Adipose tissue (tissue), 3 donors: ENCODE data around the gene VASH2. TPM values are rescaled to one million over a fixed set of nuclear protein-coding genes. Genes with fewer than 3 reads are reported as not detected.
"Not testable (repeated sequence)": the region's sequence is repeated elsewhere in the genome, so short reads cannot be mapped to it uniquely, and the experiment has no call there.

Experiments used
- H3K27ac ChIP-seq: one replicate; pipeline ENCODE4 v1.5.1; 2013; ENCODE audit warnings: low read depth, low read length
- WGBS, 3 donors: extraction: QIAGEN DNeasy Blood & Tissue Kit; methylation state at CpG; one replicate each; pipeline ENCODE4 v1.1.7; 2013; 5-methylcytosine and 5-hydroxymethylcytosine counted together
- polyA plus RNA-seq, 3 donors: library from polyadenylated mRNA; stranded (reverse); fragments of 200-250 nt; gene quantifications; one replicate each; pipeline ENCODE4 v1.2.3, GENCODE V29; 2013
- donor health status: healthy with polysubstance abuse.
- donor health status: Bipolar disorder and iron deficiency.
- donor health status: healthy.

The VASH2 gene
- polyA plus RNA-seq, 3 donors, result 0.07 to 5.2 (median 0.94) TPM

DNA sequence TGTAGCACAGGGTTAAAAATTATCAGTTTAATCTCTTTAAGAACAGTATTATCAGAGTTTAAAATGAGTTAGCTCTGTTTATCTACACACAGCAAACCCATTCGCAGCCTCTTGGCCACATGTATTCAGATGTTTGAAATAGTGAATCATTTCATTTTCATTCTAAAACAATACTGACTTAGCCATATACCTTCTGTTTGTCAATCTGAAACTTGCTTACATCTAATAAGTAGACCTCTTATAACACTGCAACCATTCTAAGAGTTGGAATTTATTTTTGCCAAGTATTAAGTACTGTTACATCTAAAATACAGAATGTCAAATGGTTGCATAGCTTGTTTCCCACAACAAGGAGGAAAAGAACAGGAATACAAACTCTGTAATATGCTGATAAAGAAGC lies 39.9 kb downstream of the VASH2 start:
- no peak overlapping the region for H3K27ac ChIP-seq
- WGBS, 3 donors, result 30 to 72% (median 70%) methylated on average over 1 of the region's 1 CpG

DNA sequence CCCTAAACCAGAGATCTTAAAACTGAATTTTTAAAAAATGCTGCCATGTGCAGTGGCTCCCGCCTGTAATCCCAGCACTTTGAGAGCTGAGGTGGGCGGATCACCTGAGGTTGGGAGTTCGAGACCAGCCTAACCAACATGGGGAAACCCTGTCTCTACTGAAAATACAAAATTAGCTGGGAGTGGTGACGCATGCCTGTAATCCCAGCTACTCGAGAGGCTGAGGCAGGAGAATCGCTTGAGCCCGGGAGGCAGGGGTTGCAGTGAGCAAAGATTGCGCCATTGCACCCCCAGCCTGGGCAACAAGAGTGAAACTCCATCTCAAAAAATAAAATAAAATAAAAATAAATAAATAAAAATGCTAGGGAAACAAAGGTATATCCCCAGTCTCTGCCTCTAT lies 43.6 kb downstream of the VASH2 start:
- not testable (repeated sequence) for H3K27ac ChIP-seq
- WGBS, 3 donors, result 94 to 95% (median 95%) methylated on average over 8 of the region's 8 CpGs

DNA sequence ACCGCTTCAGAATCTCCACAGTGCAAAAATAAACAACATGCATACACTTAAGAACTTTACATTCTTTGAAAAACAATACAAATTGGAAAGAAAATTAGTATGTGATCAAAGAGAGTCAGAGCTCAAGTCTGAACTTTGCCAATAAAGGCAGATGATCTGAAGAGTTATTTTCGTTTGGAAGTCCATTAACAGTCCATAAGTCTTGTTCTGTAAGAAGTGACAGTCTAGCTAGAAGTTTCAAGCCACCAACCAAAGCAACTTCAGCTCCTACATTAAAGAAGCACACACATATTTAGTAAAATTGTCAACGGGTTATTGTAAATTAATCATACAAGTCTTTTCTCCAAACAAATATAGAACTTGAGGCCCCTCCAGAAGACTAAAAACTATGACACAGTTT lies 44.6 kb downstream of the VASH2 start:
- 78 to 90% (median 86%) methylated on average over 3 of the region's 3 CpGs for WGBS, 3 donors
- H3K27ac ChIP-seq, result no peak overlapping the region

DNA sequence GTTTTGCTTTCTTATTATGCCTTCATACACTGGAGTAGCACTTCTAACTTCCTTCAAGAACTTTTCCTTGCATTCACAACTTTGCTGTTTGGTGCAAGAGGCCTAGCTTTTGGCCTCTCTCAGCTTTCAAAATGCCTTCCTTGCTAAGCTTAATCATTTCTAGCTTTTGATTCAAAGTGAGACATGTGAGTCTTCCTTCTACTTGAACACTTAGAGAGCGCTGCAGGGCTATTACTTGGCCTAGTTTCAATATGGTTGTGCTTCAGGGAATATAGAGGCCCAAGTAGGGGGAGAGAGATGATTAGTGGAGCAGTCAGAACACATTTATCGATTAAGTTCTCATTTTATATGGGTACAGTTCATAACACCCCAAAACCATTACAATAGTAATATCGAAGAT lies 52.9 kb downstream of the VASH2 start:
- H3K27ac ChIP-seq, result no peak overlapping the region
- 91 to 95% (median 91%) methylated on average over 3 of the region's 3 CpGs for WGBS, 3 donors

DNA sequence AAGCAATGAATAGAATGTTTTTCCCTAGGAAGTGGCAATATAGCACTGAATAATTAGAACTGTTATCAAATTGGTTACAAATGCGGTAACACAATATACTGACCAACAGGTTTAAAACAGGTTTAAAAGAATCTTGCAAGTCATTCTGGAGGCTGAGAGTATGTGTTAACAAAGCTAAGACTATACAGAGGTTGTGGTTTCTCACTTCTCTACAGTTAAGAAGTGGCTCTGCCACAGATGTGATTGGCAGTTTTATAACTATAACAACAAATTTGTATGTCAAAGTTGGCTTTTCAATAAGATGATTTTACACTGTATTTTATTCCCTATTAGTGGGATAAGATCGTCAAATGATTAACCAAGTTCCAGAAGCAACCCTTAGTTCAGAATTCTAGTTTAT lies 58.2 kb downstream of the VASH2 start:
- WGBS, 3 donors, result 74 to 92% (median 91%) methylated on average over 2 of the region's 2 CpGs
- no peak overlapping the region for H3K27ac ChIP-seq

DNA sequence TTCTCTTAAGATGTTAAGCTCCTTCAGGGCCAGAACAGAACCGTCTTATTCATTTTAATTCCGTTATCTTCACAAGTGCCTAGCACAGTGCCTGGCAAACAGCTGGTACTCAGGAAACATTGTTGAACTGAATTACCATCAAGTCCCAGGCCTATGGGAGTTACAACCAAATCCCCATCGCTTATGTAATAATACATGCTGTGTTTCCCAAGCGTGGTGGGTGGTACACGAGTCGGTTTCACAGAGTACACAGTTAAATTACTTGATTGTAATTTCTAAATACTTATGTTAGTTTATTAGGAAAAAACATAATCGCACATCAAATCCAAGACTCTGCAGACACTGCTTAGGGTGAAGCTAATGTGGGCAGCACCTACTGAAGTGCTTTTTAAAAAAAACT lies 64.3 kb downstream of the VASH2 start:
- H3K27ac ChIP-seq, result no peak overlapping the region
- 13 to 15% (median 13%) methylated on average over 7 of the region's 7 CpGs for WGBS, 3 donors

DNA sequence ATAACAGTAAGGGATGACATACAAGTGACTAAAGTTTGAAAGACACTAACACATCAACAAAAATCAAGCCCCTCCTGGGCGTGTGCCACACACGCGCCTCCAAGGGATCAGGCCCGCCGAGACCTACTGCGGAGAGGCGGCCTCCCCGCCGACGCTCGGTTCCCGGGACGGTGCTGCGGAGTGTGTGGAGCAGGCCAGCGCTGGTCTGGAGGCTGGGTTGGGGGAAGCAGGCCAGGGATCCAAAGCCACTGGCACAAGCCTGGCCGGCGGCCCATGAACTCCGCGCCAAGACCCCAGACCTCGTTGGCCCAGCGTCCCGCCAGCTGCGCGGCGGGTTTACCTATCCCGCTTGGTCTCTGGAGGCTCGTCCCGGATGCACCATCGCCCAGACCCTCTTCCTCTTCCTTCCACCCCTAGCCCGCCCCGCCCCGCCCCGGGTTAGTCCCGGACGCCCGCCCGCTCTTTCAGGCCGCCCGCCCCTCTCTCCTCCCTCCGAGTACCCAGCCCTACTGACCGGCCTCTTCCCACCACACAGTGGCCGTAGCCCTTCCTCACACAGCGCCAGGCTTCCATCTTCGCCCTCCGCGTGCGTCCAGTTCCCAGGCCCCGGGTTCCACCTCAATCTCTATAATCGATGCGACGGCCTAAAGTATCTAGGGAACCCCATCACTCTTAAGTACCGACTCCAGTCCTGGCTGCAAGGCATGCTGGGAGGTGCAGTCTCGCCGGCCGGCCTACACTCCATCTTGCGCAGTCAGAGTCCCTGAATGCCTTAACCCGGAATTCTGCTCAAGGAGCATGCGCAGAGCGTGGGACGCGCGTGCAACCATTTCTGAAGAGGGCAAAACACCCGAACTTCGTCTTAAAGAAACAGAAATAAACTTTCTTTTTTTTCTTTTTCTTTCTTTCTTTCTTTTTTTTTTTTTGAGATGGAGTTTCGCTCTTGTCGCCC lies 65.0 kb downstream of the VASH2 start, which contains the start of gene ANGEL2:
TSS of gene ANGEL2 (minus strand) at position 769 of the 952 bp plus-strand sequence. CDS start at position 573, 196 bp downstream.
- H3K27ac ChIP-seq, result peak within 1 kb of the TSS; percentile 68
- WGBS, 3 donors, result 0 to 1% (median 1%) methylated on average over 59 to 66 of the region's 66 CpGs

DNA sequence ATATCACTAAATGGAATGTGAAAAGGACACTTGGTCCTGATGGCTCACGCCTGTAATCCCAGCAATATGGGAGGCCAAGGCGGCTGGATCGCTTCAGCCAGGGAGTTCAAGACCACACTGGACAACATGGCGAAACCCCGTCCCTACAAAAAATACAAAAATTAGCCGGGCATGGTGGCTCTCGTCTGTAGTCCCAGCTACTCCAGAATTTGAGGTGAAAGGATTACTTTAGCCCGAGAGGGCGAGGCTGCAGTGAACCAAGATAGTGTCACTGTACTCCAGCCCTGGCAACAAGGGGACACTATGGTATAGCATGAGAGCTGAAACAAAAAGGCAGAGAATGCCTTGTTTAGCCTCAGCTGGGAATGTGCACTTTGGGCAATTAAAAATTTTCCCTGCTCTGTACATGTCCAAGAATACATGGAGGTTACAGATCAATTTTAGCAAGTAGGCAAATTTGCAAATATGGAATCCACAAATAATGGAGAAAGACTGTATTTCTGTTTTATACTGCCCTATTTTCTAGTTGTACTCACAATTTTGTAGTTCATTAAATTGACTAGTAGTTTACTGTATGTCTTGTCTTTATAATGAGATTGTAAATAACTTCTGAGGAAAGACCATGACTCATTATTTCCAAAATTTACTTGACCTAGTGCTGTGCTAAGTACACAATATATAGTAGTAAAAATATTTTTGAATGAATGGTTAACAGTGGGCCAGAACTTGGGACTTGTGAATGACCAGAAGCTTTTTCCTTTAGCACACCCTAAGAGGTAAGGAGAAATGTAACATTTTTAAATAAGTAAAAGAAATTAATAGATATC lies 67.3 kb downstream of the VASH2 start:
- 94 to 97% (median 96%) methylated on average over 9 of the region's 9 CpGs for WGBS, 3 donors
- H3K27ac ChIP-seq, result no peak overlapping the region

DNA sequence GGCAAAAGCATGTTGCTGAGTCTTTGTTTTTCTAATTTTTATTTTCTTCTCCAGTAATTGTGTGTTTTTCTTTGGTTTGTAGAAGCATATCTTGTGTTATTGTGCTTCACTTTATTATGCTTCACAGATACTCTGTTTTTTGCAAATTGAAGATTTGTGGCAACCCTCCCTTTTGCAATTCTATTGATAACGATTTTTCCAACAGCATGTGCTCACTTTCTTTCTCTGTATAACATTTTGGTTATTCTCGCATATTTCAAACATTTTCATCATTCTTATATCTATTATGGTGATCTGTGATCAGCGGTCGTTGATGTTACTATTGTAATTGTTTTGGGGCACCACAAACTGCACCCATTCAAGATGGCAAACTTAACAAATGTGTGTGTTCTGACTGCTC lies 69.1 kb downstream of the VASH2 start:
- H3K27ac ChIP-seq, result no peak overlapping the region
- WGBS, 3 donors, result 90 to 94% (median 91%) methylated on average over 4 of the region's 4 CpGs

DNA sequence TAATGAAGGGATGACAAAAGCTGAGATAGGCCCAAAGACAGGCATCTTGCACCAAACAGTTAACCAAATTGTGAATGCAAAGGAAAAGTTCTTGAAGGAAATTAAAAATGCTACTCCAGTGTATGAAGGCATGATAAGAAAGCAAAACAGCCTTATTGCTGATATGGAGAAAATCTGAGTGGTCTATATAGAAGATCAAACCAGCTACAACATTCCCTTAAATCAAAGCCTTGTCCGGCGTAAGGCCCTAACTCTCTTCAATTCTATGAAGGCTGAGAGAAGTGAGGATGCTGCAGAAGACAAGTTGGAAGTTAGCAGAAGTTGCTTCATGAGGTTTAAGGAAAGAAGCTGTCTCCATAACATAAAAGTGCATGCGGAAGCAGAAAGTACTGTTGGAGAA lies 69.7 kb downstream of the VASH2 start:
- 91 to 99% (median 95%) methylated on average over 3 of the region's 3 CpGs for WGBS, 3 donors
- no peak overlapping the region for H3K27ac ChIP-seq

DNA sequence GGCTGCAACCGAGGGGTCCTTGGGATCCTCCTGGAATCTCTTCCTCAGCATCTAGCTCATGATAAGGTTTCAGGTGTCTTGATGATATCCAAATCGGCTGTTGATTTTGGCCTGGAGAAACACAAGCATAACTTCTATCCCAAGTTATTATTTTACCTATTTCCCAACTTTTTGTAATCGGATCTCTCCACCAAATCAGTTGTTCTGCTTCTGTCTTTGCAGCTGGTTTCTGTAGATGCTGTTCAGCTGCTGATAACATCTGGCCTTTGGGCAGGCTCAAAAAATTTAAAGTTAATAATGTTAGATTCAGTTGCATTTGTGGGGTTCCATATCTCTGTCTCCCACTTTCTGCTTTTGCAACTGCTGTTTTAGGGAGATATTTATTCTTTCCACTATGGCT lies 76.7 kb downstream of the VASH2 start:
- WGBS, 3 donors, result 80 to 86% (median 82%) methylated on average over 3 of the region's 3 CpGs
- not testable (repeated sequence) for H3K27ac ChIP-seq

DNA sequence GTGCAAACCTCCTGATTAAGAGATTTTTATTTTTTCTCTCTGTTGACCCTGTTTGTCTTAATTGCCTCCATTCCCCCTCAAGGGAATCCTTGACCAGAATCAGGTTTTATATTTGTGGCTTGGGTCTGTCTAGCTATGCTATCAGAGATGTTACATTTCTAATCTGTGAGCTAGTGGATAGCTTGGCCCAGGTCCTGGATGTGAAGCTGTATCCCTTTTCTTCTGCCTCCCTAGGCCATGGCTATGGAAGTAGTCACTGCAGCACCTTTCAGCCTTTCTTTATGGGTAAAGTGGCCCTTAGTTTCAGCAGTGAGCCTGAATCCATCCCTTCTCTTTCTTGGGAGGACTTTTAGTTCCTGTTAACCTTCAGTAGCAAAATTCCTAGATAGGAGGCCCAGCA lies 82.3 kb downstream of the VASH2 start:
- H3K27ac ChIP-seq, result no peak overlapping the region

DNA sequence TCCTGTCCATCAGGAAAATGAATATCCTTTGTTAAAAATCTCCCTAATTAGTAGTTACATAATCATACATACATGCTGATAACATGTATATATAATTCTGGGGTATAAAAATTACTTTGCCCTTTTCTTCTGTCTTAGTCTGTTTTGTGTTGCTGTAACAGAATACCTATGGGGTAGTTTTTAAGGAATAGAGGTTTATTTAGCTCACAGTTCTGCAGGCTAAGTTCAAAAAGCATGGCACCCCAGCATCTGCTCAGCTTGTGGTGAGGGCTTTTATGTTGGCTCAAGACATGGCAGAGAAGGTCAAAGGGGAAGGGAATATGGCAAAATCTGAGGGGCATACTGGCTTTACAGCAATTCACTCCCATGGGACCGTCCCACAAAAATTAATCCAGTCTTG lies 84.4 kb downstream of the VASH2 start:
- H3K27ac ChIP-seq, result no peak overlapping the region
- 88 to 97% (median 90%) methylated on average over 1 of the region's 1 CpG for WGBS, 3 donors

DNA sequence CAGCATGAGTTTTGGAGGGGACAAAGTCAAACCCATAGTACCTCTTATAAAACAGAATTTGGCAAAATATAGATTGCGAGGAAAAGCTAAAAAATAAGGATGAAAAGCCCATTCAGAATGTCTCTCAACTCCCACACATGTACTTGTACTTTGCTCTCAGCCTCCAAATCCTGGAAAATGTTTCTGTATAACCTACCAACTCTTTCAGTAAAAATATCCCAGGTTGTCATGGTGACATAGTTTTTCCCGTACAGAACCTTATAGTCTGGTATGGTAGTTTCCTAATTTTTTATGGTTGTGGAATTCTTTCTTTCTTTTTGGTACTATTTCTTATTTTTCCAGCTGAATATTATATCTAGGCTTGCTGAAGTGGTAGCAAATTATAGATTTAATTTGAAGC lies 85.2 kb downstream of the VASH2 start:
- no peak overlapping the region for H3K27ac ChIP-seq
- WGBS, 3 donors, result 69 to 83% (median 76%) methylated on average over 2 of the region's 2 CpGs

Other genes starting within 250 kb of the VASH2 start
- 10 to 100 TPM in 2 of 3 donors, 1 to 10 TPM in 1; 8.4 to 21.1 (median 20.7) TPM for gene NSL1, start 158.8 kb upstream of the VASH2 start, polyA plus RNA-seq
- gene TATDN3, start 158.6 kb upstream of the VASH2 start, polyA plus RNA-seq, result 10 to 100 TPM in 2 of 3 donors, 1 to 10 TPM in 1; 7.8 to 16.3 (median 14.8) TPM
- not detected for gene SPATA45, start 102.9 kb upstream of the VASH2 start, polyA plus RNA-seq
- 1 to 10 TPM; 1.3 to 1.6 (median 1.6) TPM for gene FLVCR1, start 92.3 kb upstream of the VASH2 start, polyA plus RNA-seq
- gene ANGEL2, start 65.3 kb downstream of the VASH2 start, polyA plus RNA-seq, result 10 to 100 TPM in 2 of 3 donors, 1 to 10 TPM in 1; 7.5 to 18.6 (median 11.2) TPM
- gene RPS6KC1, start 100.7 kb downstream of the VASH2 start, polyA plus RNA-seq, result 1 to 10 TPM; 3.8 to 6.6 (median 6.2) TPM